IMR-90 (cell line): ENCODE measurements around the gene KNG1. TPM values are rescaled to one million over a fixed set of nuclear protein-coding genes. Genes with fewer than 3 reads are reported as not detected.

Source experiments
- ATAC-seq: fragments of 200-7000 bp; cut with Tn5 transposase; 2 replicates; pipeline ENCODE4 v1.9.1; 2020; ENCODE audit warnings: low read depth, mild to moderate bottlenecking, moderate library complexity
- BruUV-seq: library from RNA; stranded (reverse); fragments of 400-500 nt; replicated peaks from 2 replicates; lab custom pipeline; 2021; lab: Mats Ljungman, UMichigan
- CTCF ChIA-PET: fragments of 300-600 bp; formaldehyde crosslinking; extraction: SDS; loops from one replicate; lab custom pipeline; 2021; ENCODE audit warnings: antibody characterized with exemption; lab: Yijun Ruan, JAX
- POLR2A ChIA-PET: fragments of 300-600 bp; sonication (Branson Sonifier 250); formaldehyde crosslinking; loops from one replicate; lab custom pipeline; 2022; ENCODE audit warnings: antibody characterized with exemption; ENCODE audit not compliant: unreplicated experiment; lab: Charles Lee
- DNase-seq: peaks from one replicate; pipeline ENCODE4 v3.0.0; 2013
- H2AFZ ChIP-seq: replicated peaks from 2 replicates; pipeline ENCODE3; 2013; ENCODE audit warnings: low read length, mild to moderate bottlenecking; ENCODE audit not compliant: poor library complexity
- H2AK5ac ChIP-seq: 2 replicates; pipeline ENCODE4 v1.6.1; 2013; ENCODE audit warnings: low read depth, low read length, inconsistent platforms
- H2AK9ac ChIP-seq: replicated peaks from 2 replicates; pipeline ENCODE3; 2013; ENCODE audit warnings: mild to moderate bottlenecking, low read depth, low read length, moderate library complexity; ENCODE audit not compliant: poor library complexity
- H2BK120ac ChIP-seq: 2 replicates; pipeline ENCODE4 v1.6.1; 2013; ENCODE audit warnings: low read depth, low read length, inconsistent platforms
- H2BK15ac ChIP-seq: 3 replicates; pipeline ENCODE4 v1.6.1; 2013; ENCODE audit warnings: low read depth, low read length, inconsistent platforms
- H2BK20ac ChIP-seq: 2 replicates; pipeline ENCODE4 v1.6.1; 2013; ENCODE audit warnings: low read depth, mild to moderate bottlenecking, inconsistent platforms, low read length, moderate library complexity
- H2BK5ac ChIP-seq: 2 replicates; pipeline ENCODE4 v1.6.1; 2013; ENCODE audit warnings: mild to moderate bottlenecking, low read depth, low read length, inconsistent platforms; ENCODE audit not compliant: poor library complexity, severe bottlenecking
- H3K14ac ChIP-seq: replicated peaks from 2 replicates; pipeline ENCODE4 v1.6.1; 2013; ENCODE audit warnings: low read depth, low read length, inconsistent platforms
- H3K18ac ChIP-seq: 2 replicates; pipeline ENCODE4 v1.6.1; 2013; ENCODE audit warnings: low read depth, low read length, control low read depth
- H3K23ac ChIP-seq: 2 replicates; pipeline ENCODE4 v1.6.1; 2013; ENCODE audit warnings: low read depth, low read length, inconsistent platforms
- H3K27ac ChIP-seq: 2 replicates; pipeline ENCODE4 v1.5.1; 2013; ENCODE audit warnings: mild to moderate bottlenecking, control low read depth, low read length; ENCODE audit not compliant: insufficient read depth
- H3K27me3 ChIP-seq: 2 replicates; pipeline ENCODE4 v1.6.1; 2013; ENCODE audit warnings: low read length; ENCODE audit not compliant: control insufficient read depth, insufficient read depth
- H3K36me3 ChIP-seq: 2 replicates; pipeline ENCODE4 v1.6.1; 2013; ENCODE audit warnings: low read length, mixed read lengths; ENCODE audit not compliant: control insufficient read depth, insufficient read depth
- H3K4ac ChIP-seq: 2 replicates; pipeline ENCODE4 v1.6.1; 2013; ENCODE audit warnings: low read depth, low read length, inconsistent platforms
- H3K4me1 ChIP-seq: 2 replicates; pipeline ENCODE4 v1.6.1; 2013; ENCODE audit warnings: low read length, mixed read lengths; ENCODE audit not compliant: control insufficient read depth, insufficient read depth
- H3K4me2 ChIP-seq: 2 replicates; pipeline ENCODE4 v1.6.1; 2013; ENCODE audit warnings: low read depth, mild to moderate bottlenecking, control low read depth, low read length, moderate library complexity
- H3K4me3 ChIP-seq: 2 replicates; pipeline ENCODE4 v1.5.1; 2013; ENCODE audit warnings: low read depth, mild to moderate bottlenecking, control low read depth, low read length, moderate library complexity; ENCODE audit not compliant: insufficient read depth
- H3K56ac ChIP-seq: 2 replicates; pipeline ENCODE4 v1.6.1; 2013; ENCODE audit warnings: low read length, inconsistent platforms; ENCODE audit not compliant: insufficient read depth; ENCODE audit errors: extremely low read depth
- H3K79me1 ChIP-seq, 2 experiments: 2 replicates each; pipeline ENCODE4 v1.6.1; 2013; ENCODE audit warnings: low read length in 2 of 2, inconsistent platforms in 1 of 2, low read depth in 1 of 2
- H3K9ac ChIP-seq: 2 replicates; pipeline ENCODE4 v1.6.1; 2013; ENCODE audit warnings: low read depth, low read length, control low read depth
- H3K9me1 ChIP-seq: 2 replicates; pipeline ENCODE4 v1.6.1; 2013; ENCODE audit warnings: low read length, inconsistent platforms; ENCODE audit not compliant: insufficient read depth
- H3K9me3 ChIP-seq: 2 replicates; pipeline ENCODE4 v1.6.1; 2013; ENCODE audit warnings: low read length; ENCODE audit not compliant: control insufficient read depth, insufficient read depth
- H4K20me1 ChIP-seq: 2 replicates; pipeline ENCODE4 v1.6.1; 2013; ENCODE audit warnings: low read length, inconsistent platforms; ENCODE audit not compliant: insufficient read depth
- H4K5ac ChIP-seq: 2 replicates; pipeline ENCODE4 v1.6.1; 2013; ENCODE audit warnings: mild to moderate bottlenecking, low read depth, low read length, control low read depth
- H4K8ac ChIP-seq, 2 experiments: 2 replicates each; pipeline ENCODE4 v1.6.1; 2013; ENCODE audit warnings: low read depth in 2 of 2, low read length in 2 of 2, control low read depth in 1 of 2, inconsistent platforms in 1 of 2
- H4K91ac ChIP-seq: 2 replicates; pipeline ENCODE4 v1.6.1; 2013; ENCODE audit warnings: low read depth, low read length, inconsistent platforms; ENCODE audit not compliant: insufficient read depth
- POLR2A ChIP-seq: IDR thresholded peaks from 2 replicates; pipeline ENCODE4 v1.6.1; 2012; ENCODE audit warnings: mild to moderate bottlenecking, low read depth, low read length
- RFX5 ChIP-seq: IDR thresholded peaks from 2 replicates; pipeline ENCODE4 v1.8.0; 2012; ENCODE audit warnings: low read depth, mild to moderate bottlenecking, low read length, moderate library complexity
- WGBS, 2 experiments: methylation state at CpG; one replicate each; pipeline versions ENCODE4 v1.1.5 to v1.1.7; 2013; ENCODE audit warnings: missing lambda C conversion rate in 2 of 2; ENCODE audit not compliant: insufficient read length in 1 of 2; ENCODE audit errors: extremely low coverage in 2 of 2; 5-methylcytosine and 5-hydroxymethylcytosine counted together
- dilution Hi-C: fragments of 300-500 bp; cut with HindIII; formaldehyde crosslinking; loops from one replicate; pipeline ENCODE4 v1.14.3; 2018; ENCODE audit warnings: low sequenced_read_pairs; ENCODE audit not compliant: unreplicated experiment
- in situ Hi-C: fragments of 300-500 bp; cut with MboI; formaldehyde crosslinking; loops from 3 replicates; pipeline ENCODE4 v1.14.3; 2019; ENCODE audit warnings: low sequenced_read_pairs, inconsistent platforms, mixed read lengths
- intact Hi-C: fragments of 100-400 bp; cut with micrococcal nuclease; formaldehyde crosslinking; loops from 2 replicates; pipeline ENCODE4 v1.10.0; 2022
- polyA plus RNA-seq, 3 experiments: library from polyadenylated mRNA; depleted of rRNA; stranded (reverse); fragments of >200 nt; gene quantifications; 2 replicates each; pipeline ENCODE4 v1.2.3, GENCODE V29; 2012; ENCODE audit warnings: low replicate concordance in 1 of 3
- total RNA-seq: library from RNA; depleted of rRNA; stranded (reverse); fragments of >200 nt; gene quantifications from 2 replicates; pipeline ENCODE4 v1.2.3, GENCODE V29; 2012

KNG1 gene
- total and polyA plus RNA-seq, 2 of the 4 experiments (the other 2 are of a cell fraction) = not detected

DNA sequence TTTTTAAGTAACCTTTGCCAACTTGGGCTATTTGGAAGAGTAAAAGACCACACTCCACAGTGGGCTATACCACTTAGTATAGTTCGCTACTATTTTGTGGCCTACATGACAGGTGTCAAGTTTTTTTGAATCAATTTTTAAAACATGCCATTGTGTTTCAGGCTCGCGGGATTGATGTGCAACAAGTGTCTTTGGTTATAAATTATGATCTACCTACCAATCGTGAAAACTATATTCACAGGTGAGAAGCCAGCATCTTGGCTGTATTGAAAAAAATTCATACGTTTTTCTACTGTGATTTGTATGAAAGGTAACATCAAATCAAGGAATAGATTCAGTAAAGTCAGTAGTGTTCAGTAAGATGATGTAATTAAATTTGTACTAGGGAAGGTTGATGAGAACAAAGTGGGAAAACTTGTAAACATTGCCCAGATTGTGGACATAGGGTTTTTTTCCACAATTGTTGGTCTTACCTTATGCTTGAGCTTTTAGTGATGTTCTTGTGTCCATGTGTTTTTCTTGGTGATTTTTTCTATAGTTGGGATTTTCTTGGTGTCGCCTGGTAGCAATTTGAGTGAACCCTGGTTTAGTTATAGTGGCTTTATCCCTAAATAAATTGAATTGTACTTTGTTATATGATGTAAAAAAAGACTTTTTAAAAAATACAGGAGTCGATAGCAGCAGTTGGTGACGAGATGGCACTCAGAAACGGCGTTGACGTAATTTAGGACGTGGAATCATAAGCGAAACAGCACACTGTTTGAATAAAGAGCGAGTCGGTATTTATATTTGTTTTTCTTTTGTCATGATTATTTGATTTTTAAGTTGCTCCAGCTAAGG, 70.7 kb downstream of the KNG1 start:
- intact Hi-C loops = loop anchor here (10.0 kb wide), 2 partner anchors 213 to 683 kb away; partner anchors contain the start of genes DNAJB11 and ETV5
- Histone ChIP-seq H2BK120ac (no peak overlapping the region), H3K23ac (no peak overlapping the region), H3K56ac (no peak overlapping the region), H3K27ac (no peak overlapping the region), H3K9ac (no peak overlapping the region), H2BK20ac (no peak overlapping the region), H2AK5ac (no peak overlapping the region), H2AK9ac (no peak overlapping the region), H4K91ac (no peak overlapping the region), H2BK15ac (no peak overlapping the region), H3K36me3 (peaks cover 49% of the 10 kb centered on the region), H3K18ac (no peak overlapping the region), H3K14ac (no peak overlapping the region), H4K8ac (no peak overlapping the region), H3K27me3 (no peaks in the 10 kb centered on the region), H3K9me1 (no peaks in the 10 kb centered on the region), H3K9me3 (no peaks in the 10 kb centered on the region), H3K79me1 (peaks cover 4 to 27% of the 10 kb centered on the region in 2 experiments; a peak in 3 of 4 replicates), H3K4ac (no peak overlapping the region), H3K4me2 (no peak overlapping the region), H4K20me1 (peaks cover 78% of the 10 kb centered on the region), H4K5ac (no peak overlapping the region), H2AFZ (no peak overlapping the region), H3K4me1 (no peaks in the 10 kb centered on the region; the same call in 1 of the 2 replicates), H3K4me3 (no peak overlapping the region), H2BK5ac (no peak overlapping the region)
- ATAC-seq = no peak
- TF ChIP-seq POLR2A (0 out of 2 replicates have a peak, but pooled peaks have one; percentile 17), RFX5 (no peak)
- no peak for DNase-seq
- ChIA-PET CTCF (no interaction called here), POLR2A (no interaction called here)
- in situ Hi-C loops = no loop called here
- dilution Hi-C loops = no loop called here
- 94% methylated on average over 6 of the region's 15 CpGs; no CpG with 5 or more reads in 1 of the 2 experiments for WGBS, 2 experiments
- no TSS peak for BruUV-seq
